GM18951 (cell line): ENCODE measurements around the gene KCNK6.
"Not testable (repeated sequence)": the region's sequence is repeated elsewhere in the genome, so short reads cannot be mapped to it uniquely, and the experiment has no call there.

Experiments used
- POLR2A ChIP-seq: IDR thresholded peaks from 4 replicates; pipeline ENCODE4 v1.6.1; 2011; ENCODE audit warnings: mild to moderate bottlenecking; ENCODE audit not compliant: insufficient read length, insufficient read depth; ENCODE audit errors: extremely low read depth
- in situ Hi-C: fragments of 300-500 bp; cut with MboI; formaldehyde crosslinking; loops from one replicate; pipeline ENCODE4 v1.12.0; 2022; ENCODE audit warnings: low sequenced_read_pairs, mixed read lengths, inconsistent platforms; ENCODE audit not compliant: unreplicated experiment

The KCNK6 gene

GRCh38 chr19:38350883-38351282 lies 31.2 kb downstream of the KCNK6 start:
- in situ Hi-C loops, result loop anchor here (10.0 kb wide), 1 partner anchor 116 kb away; no protein-coding TSS in a partner anchor
- no peak for TF ChIP-seq POLR2A

DNA sequence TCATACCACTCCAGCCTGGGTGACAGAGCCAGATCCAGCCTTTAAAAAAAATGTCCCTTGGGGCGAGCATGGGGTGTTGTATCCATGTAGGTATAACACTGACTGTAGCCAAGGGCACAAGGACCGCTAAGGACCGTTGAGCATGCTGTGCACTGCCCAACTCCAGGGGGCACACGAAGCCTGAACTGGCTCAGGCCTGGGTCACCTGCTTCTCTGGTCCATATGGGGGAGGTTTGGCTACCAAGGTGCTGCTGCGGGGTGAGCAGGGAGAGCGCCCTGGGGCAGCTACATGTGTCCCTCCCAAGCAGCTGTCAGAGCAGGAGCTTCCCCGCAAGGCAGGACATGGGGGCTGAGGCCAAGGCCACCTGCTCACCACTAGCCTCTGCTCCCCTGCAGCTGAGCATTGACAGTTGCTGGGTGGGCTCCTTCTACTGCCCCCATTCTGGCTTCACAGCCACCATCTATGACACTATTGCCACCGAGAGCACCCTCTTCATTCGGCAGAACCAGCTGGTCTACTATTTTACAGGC lies 32.3 kb downstream of the KCNK6 start:
- no peak for TF ChIP-seq POLR2A
- in situ Hi-C loops, result loop anchor here (10.0 kb wide), 1 partner anchor 117 kb away; no protein-coding TSS in a partner anchor

GRCh38 chr19:38352611-38353010 lies 33.0 kb downstream of the KCNK6 start:
- in situ Hi-C loops, result loop anchor here (10.0 kb wide), 1 partner anchor 118 kb away; no protein-coding TSS in a partner anchor

GRCh38 chr19:38355728-38356725 lies 36.4 kb downstream of the KCNK6 start:
- in situ Hi-C loops, result loop anchor here (10.0 kb wide), 1 partner anchor 121 kb away; no protein-coding TSS in a partner anchor
- TF ChIP-seq POLR2A, result no peak

More at GRCh38 chr19:38352611-38353010, 33.0 kb downstream of the KCNK6 start:
- TF ChIP-seq POLR2A, result no peak

DNA sequence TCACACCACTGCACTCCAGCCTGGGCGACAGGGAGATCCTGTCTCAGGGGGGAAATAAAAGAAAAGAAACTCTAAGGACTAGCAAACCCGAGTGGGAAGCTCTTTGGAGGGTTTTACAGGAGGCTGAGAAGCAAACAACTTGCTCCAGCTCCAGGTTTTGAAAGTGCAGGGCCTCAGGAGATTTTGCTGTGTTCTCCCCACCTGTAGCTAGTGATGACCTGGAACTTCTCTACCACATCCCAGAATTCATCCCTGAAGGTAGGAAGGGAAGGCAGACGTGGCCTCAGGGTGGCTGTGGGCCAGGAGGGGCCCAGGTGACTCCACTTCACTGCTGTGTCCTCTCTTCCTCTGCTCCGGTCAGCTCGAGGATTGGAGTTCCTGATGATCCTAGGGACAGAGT lies 38.4 kb downstream of the KCNK6 start:
- no peak for TF ChIP-seq POLR2A
- in situ Hi-C loops, result loop anchor here (10.0 kb wide), 1 partner anchor 123 kb away; no protein-coding TSS in a partner anchor

GRCh38 chr19:38359242-38360021 lies 39.8 kb downstream of the KCNK6 start:
- TF ChIP-seq POLR2A, result no peak
- in situ Hi-C loops, result loop anchor here (10.0 kb wide), 1 partner anchor 125 kb away; no protein-coding TSS in a partner anchor

DNA sequence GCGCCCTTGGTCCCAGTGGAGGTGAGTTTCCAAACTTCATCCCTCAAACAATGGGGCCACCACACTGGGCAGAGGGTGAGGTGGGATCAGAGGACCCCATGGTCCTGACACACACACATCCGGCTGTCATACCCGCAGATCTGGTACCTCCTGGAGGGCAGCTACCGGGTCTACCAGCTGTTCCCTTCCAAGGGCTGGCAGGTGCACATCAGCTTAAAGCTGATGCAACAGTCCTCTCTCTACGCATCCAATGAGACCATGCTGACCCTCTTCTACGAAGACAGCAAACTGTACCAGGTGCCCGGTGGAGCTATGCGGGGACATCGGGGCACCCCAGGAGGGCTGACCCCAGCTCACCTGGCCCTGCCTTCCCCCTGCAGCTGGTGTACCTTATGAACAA lies 40.7 kb downstream of the KCNK6 start:
- no peak for TF ChIP-seq POLR2A
- in situ Hi-C loops, result no loop called here

DNA sequence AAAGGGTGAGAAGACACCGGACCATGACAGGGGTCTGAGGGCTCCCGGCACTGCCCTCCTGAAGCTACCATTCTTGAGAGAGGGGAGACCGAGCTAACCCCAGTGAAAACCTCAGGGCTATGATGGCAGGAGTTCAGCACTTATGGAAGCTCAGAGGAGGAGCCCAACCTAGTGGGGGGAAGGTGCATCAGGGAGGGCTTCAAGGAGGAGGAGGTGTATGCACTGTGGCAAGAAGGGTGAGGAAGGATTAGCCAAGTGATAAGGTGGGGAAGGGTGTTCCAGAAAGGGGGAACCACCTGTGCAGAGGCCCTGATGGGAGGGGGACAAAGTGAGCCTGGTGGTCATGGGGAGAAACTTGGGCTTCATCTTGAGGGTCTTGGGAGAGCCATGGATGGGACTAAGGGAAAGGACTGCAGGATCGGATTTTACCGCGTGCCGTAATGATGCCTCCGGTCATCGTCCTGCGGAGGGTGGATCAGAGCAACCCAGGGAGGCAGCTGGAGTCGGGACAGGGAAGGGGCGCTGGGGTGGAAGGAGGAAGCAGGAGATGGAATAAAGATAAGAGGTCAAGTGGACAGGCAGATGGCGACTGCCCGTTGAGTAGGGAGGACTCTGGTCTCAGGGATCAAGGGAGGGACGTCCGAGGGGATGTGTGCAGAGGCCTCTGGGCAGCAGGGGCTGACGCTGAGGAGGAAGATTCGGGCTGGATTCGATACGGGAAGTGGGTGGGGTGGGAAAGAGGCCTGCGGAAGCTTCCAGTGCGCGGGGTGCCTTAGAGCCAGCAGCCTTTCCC lies 41.4 kb downstream of the KCNK6 start:
- in situ Hi-C loops, result no loop called here
- no peak for TF ChIP-seq POLR2A

- no peak for TF ChIP-seq POLR2A
- in situ Hi-C loops, result no loop called here
These were observed 42.0 kb downstream of the KCNK6 start for GRCh38 chr19:38361633-38362075.

DNA sequence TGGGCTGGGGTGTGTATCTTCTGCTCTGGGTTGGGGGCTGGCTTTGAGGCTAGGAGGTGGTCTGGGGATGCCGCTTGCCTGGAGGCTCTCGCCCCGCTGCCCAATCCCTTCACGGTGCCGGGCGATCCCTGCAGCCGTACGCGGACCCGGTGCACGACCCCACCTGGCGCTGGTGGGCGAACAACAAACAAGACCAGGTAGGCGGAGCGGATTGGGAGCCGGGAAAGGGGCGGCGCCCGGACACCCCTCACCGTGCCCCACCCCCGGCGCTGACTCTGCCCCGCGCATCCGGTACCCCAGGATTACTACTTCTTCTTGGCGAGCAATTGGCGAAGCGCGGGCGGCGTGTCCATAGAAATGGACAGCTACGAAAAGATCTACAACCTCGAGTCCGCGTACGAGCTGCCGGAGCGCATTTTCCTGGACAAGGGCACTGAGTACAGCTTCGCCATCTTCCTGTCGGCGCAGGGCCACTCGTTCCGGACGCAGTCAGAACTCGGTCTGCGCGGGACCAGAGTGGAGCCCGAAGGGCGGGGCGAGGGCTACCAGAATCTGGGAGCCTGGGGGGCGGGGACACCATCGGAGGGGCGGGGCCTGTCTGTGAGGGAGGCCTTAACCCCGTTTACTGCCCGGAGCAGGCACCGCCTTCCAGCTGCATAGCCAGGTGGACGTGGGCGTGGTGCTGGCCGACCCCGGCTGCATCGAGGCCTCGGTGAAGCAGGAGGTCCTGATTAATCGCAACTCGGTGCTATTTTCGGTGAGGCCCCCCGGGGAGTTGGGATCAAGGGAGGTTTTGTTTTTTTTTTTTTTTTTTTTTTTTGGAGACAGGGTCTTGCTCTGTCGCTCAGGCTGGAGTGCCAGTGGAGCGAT lies 42.7 kb downstream of the KCNK6 start:
- in situ Hi-C loops, result no loop called here
- peak; percentile 27 for TF ChIP-seq POLR2A

- in situ Hi-C loops, result not testable (repeated sequence)
These were observed 43.5 kb downstream of the KCNK6 start for GRCh38 chr19:38362946-38363688.
